Fibroblast of skin of abdomen (primary cell): ENCODE measurements around the gene GOLPH3.

Experiments used
- DNase-seq: peaks from one replicate; pipeline ENCODE4 v3.0.0-alpha.2; 2013

Gene GOLPH3

DNA sequence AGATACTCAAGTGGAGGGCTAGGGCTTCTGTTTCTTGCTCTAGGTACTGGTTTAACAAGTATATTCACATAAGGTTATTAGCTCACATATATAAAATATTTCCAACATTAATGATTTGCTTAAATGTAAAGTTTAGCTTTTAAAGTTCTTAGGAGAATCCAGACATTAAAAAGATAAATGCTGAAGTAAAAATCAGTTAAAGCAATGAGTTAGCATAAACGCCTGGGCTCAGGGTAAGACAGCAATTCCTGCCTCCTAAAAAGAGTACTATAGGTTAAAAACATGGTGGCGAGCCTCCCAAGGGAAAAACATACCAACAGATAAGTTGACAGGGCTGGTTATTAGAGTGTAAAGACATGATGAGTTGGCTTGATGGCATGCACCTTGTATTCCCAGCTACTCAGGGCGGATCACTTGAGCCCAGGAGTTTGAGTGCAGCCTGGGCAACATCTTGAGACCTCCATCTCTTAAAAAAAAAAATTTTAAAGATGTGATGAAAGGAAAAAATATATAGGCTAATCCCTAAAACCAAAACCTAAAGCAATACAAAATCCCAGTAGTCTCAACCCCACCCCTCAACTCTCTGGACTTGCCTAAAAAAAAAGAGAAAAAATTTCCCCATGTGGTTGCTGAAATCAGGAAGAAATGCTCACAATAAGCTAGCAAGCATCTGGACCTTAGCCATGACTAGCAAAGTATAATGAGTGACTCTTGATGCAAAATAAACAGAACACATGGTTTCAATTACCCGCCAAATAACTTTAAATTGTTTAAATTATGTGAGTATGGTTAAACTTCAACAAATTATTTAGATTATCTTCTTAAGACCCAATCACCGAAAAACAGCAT is 3.6 kb downstream of the GOLPH3 start:
- DNase-seq, result peak; percentile 97

GRCh38 chr5:32168460-32169033 is 5.6 kb downstream of the GOLPH3 start:
- no peak for DNase-seq

DNA sequence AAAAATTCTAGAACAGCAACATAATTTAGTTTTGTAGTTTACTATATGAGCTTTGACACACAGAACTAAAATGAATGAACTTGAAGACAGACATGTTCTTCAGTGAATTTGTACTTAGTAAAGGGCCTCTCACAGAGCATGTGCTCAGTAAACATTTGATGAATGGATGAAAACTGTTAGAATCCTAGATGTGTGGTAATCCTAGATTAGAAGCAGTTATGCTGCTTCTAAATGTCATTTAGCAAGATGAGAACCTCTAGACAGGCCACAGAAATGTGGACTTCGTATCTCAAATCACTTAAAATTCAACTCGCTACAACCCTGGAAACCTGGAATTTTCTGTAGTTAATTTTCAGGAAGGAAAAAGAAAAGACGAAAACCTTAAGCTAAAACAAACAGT is 8.5 kb downstream of the GOLPH3 start:
- DNase-seq, result no peak

GRCh38 chr5:32163785-32164184 is 10.3 kb downstream of the GOLPH3 start:
- DNase-seq, result no peak

GRCh38 chr5:32163053-32163452 is 11.1 kb downstream of the GOLPH3 start:
- no peak for DNase-seq

DNA sequence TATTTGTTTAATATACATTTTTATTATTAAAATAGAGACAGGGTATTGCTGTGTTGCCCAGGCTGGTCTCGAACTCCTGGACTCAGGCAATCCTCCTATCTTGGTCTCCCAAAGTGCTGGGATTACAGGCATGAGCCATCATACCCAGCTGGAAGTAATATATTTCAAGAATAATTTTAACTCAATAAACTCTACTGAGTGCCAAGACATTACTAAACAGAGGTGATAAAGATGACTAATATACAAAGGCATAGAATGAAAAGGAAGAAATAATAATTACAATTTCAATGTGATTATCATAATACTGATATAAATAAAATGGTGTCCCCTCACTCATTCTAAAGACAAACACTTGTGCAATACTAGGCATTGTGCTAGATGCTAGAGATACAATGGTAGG is 13.9 kb downstream of the GOLPH3 start:
- DNase-seq, result no peak

GRCh38 chr5:32159328-32160072 is 14.6 kb downstream of the GOLPH3 start:
- DNase-seq, result no peak

DNA sequence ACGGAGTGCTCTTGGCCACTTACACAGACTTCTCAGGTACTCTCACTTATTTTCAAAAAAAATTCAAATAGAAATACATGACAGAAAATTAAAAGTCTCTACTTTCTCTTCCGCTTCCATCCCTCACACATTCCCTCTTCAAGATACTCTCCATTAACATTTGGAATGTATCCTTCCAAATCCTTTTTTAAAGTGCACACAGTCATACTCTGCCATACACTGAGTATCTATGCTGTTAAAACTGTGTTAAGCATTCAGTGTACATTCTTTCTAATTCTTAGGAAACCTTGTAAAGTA is 15.5 kb downstream of the GOLPH3 start:
- no peak for DNase-seq

DNA sequence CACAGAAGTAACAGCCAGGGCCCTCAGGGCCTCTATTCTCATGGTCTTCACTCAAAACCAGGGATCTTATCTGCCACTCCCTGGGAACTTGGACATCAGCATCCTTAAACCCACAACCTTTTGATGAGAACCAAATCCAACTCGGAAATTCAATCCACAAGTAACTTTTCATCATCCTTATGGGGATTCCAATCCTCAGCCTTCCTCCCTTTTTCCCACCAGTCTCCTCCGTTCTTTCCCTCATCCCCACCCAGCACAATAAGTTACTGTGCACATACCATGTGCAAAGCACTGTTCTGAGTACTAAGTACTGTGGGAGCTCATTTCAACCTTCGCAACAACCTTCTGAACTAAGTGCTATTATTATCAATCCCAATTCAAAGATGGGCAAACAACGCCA is 17.0 kb downstream of the GOLPH3 start:
- no peak for DNase-seq

GRCh38 chr5:32156635-32157034 is 17.5 kb downstream of the GOLPH3 start:
- DNase-seq, result no peak

- no peak for DNase-seq
Measured at GRCh38 chr5:32155211-32155610, 18.9 kb downstream of the GOLPH3 start.

- no peak for DNase-seq
Measured at GRCh38 chr5:32153723-32154122, 20.4 kb downstream of the GOLPH3 start.

- DNase-seq, result no peak
Measured at GRCh38 chr5:32151198-32151597, 22.9 kb downstream of the GOLPH3 start.

DNA sequence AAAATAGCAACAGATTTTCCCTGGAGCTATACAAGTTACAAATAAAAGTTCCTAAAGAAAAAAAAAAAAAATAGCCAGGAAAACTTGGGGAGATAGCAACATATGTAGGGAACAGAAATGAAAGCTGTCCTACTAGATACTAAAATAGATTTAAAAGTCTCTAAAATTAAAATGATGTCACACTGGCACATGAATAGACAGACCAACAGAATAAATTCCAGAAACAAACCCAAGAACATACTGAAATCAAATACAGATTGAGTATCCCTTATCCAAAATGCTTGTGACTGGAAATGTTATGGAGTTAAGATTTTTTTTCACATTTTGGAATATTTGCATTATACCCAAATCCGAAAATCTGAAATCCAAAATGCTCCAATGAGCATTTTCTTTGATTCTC is 23.8 kb downstream of the GOLPH3 start:
- DNase-seq, result no peak

GRCh38 chr5:32147959-32148358 is 26.2 kb downstream of the GOLPH3 start:
- no peak for DNase-seq

DNA sequence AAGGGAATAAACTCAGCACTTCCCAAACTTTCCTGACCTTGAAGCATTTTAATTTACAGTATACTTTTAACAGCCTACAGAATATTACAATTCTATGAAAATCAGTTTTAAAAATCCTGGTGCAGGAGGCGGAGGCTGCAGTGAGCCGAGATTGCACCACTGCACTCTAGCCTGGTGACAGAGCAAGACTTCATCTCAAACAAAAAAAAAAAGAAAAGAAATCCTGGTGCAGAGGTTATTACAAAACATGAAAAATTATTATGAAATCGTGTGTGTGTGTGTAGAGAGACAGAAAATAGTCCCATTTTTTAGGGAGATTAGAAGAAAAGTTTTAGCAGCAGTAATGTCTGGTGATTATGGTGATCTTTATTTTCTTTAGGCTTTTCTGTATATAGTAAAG is 26.9 kb downstream of the GOLPH3 start:
- DNase-seq, result no peak

DNA sequence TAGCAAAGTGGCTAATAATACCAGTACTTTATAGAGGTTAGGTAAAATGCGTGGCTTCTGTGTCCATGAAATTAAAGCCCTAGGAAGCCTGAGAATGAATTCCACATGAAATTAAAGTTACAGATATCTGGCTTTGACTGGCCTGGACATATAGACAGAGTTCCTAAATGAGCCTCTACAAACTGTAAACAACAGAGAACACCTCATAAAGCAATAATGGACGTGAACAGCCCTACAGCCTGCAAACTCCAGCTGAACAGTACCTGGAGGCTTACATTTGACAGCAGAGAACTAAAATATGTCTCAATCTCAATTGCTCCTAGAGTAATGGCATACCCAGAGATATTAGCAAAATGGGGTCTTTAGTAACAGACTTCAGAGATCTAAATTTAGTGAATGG is 28.7 kb downstream of the GOLPH3 start:
- DNase-seq, result no peak

- DNase-seq, result no peak
Measured at GRCh38 chr5:32144378-32145207, 29.5 kb downstream of the GOLPH3 start.

DNA sequence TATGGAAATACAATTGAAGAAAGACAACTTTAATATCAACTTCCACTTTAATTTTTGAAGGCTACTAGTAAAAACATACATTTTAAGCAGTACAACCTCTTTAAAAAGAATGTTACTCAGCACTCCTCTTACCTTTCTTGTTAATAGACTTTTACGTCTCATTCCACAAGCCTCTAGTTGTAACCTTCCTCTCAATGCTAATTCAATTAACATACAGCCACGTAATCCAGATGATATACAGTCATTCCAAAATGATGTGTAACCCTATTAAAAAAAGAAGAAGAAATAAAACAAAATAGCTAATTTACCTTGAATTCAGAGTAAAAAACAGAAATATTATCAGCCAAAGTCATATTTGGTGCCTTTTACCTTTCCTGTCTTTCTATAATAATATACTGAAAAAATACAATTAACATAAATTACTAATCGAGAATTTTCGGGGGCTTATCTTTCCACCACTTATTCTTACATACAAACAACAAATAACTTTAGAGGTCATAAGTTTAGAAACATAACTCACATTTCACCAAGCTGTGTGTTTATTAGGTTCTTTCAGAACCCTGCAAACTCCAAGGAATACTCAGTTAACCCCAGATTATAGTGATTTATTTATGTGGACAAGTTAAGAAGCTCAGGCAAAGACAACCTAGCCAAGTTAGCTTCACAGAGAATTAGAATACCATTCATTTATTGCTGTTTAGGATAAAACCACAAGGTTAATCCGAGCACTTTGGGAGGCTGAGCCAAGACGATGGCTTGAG is 30.3 kb downstream of the GOLPH3 start:
- DNase-seq, result peak; percentile 36

DNA sequence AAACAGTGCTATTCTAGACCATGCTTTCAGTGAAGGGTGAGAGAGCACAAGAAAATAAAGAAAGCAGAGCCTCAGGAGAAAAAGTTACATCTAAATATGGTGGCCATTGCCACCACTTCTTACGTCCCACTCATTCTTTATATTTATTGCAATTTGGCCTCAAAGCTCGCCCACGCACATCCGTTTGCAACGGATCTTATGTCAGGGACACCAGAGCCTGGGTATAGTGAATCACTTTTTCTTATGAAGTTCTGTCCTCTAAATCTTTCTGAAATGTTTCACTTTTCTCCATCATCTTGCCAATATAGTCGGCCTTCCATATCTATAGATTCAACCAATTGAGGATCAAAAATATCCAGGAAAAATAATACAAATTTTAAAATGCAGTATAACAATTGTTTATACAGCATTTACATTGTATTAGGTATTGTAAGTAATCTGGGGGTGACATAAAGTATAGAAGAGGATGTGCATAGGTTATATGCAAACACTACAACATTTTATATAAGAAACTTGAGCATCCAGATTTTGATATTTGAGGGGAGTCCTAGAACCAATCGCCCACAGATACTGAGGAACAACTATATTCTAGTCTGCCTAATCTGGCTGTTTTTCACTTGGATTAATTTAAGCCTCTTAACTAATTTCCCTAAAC is 35.2 kb downstream of the GOLPH3 start:
- DNase-seq, result no peak

DNA sequence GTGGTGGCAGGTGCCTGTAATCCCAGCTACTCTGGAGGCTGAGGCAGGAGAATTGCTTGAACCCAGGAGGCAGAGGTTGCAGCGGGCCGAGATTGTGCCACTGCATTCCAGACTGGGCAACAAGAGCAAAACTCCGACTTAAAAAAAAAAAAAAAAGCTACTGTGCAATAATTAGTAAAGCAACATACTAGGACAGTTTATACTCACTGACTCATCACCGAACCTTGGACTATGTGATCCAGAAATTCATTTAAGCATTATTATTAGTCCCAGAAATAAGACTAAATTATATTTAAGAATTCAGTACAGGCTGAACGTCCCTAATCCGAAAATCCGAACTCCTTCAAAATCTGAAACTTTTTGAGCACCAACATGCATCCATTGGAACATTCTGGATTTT is 37.8 kb downstream of the GOLPH3 start:
- no peak for DNase-seq

DNA sequence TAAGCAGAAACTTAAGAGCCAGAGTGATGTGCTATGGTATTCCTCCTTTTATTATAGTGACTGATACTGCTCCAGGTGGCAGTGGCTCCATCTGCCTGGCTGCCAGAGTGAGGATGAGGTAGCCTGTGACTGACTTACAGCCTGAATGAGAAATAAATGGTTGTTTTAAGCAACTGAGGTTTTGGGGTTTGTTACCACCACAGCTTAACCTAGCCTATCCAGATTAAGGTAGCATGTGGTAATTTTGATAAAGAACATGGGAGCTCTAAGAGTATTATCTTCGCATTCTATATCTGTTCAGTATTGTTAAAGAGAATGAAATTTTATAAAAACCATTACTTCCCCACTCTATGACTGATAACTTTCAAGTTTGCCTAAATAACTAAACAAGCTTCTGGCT is 39.0 kb downstream of the GOLPH3 start:
- no peak for DNase-seq
